B cell (primary cell): Measurements from ENCODE around the gene ITPR3. TPM values are rescaled to one million over a fixed set of nuclear protein-coding genes. Genes with fewer than 3 reads are reported as not detected.

ENCODE experiments used
- ATAC-seq: fragments of 200-7000 bp; cut with Tn5 transposase; one replicate; pipeline ENCODE4 v1.10.0; 2021; ENCODE audit warnings: low read depth, mild to moderate bottlenecking, moderate number of reproducible peaks, moderate library complexity
- CTCF ChIA-PET: fragments of 350-600 bp; sonication (Branson Sonifier 250); formaldehyde crosslinking; loops from one replicate; lab custom pipeline; 2021; ENCODE audit warnings: antibody characterized with exemption, inconsistent platforms; lab: Charles Lee
- POLR2A ChIA-PET: fragments of 350-600 bp; sonication (Branson Sonifier 250); formaldehyde crosslinking; loops from one replicate; lab custom pipeline; 2021; ENCODE audit warnings: antibody characterized with exemption; lab: Charles Lee
- DNase-seq: peaks from one replicate; pipeline ENCODE4 v3.0.0; 2013
- H2AFZ ChIP-seq: 2 replicates; pipeline ENCODE4 v1.6.1; 2012; ENCODE audit warnings: mild to moderate bottlenecking, low read depth, low read length; ENCODE audit not compliant: insufficient read depth, poor library complexity, severe bottlenecking
- H3K27ac ChIP-seq, 2 donors: 1 replicate in 1 of 2; 2 replicates in 1 of 2; pipeline ENCODE4 v1.5.1; 2012 to 2013; ENCODE audit warnings: low read length in 2 of 2, mild to moderate bottlenecking in 2 of 2, moderate library complexity in 1 of 2
- H3K27me3 ChIP-seq, 4 experiments: fragments of 200-600 bp in 1 of 4; sonication (generic) in 1 of 4; replicated peaks in 1 of 4; 1 replicate in 2 of 4; 2 replicates in 2 of 4; pipeline versions ENCODE4 v1.6.1 to v1.7.0; 2013 to 2016; ENCODE audit warnings: low read length in 3 of 4, mild to moderate bottlenecking in 2 of 4, mixed read lengths in 1 of 4, moderate library complexity in 1 of 4; ENCODE audit not compliant: insufficient read depth in 4 of 4, control insufficient read depth in 3 of 4; ENCODE audit errors: control extremely low read depth in 1 of 4
- H3K36me3 ChIP-seq, 2 experiments: replicated peaks in 1 of 2; 1 replicate in 1 of 2; 2 replicates in 1 of 2; pipeline versions ENCODE4 v1.6.1 to v1.7.1; 2013; ENCODE audit warnings: low read length in 1 of 2; ENCODE audit not compliant: insufficient read depth in 2 of 2, control insufficient read depth in 1 of 2; ENCODE audit errors: control extremely low read depth in 1 of 2, extremely low read depth in 1 of 2
- H3K4me1 ChIP-seq, 2 donors: fragments of 200-600 bp in 1 of 2; sonication (generic) in 1 of 2; 1 replicate in 1 of 2; 2 replicates in 1 of 2; pipeline versions ENCODE4 v1.5.1 to v1.6.1; 2013 to 2017; ENCODE audit warnings: low read length in 2 of 2; ENCODE audit not compliant: control insufficient read depth in 2 of 2, insufficient read depth in 2 of 2
- H3K4me2 ChIP-seq: replicated peaks from 2 replicates; pipeline ENCODE3; 2012; ENCODE audit warnings: mild to moderate bottlenecking, low read depth, low read length; ENCODE audit not compliant: poor library complexity, severe bottlenecking
- H3K4me3 ChIP-seq, 5 experiments: fragments of 200-600 bp in 1 of 5; sonication (generic) in 1 of 5; 1 replicate in 3 of 5; 2 replicates in 2 of 5; pipeline versions ENCODE4 v1.5.1 to v1.7.0; 2011 to 2016; ENCODE audit warnings: low read length in 4 of 5, mild to moderate bottlenecking in 4 of 5, low read depth in 2 of 5, control low read depth in 1 of 5, moderate library complexity in 1 of 5; ENCODE audit not compliant: insufficient read depth in 1 of 5; ENCODE audit errors: control extremely low read depth in 1 of 5, extremely low read depth in 1 of 5
- H3K79me2 ChIP-seq: fragments of 200-600 bp; sonication (generic); one replicate; pipeline ENCODE4 v1.6.0; 2016; ENCODE audit warnings: low read length; ENCODE audit not compliant: control insufficient read depth, insufficient read depth
- H3K9ac ChIP-seq: fragments of 200-600 bp; sonication (generic); 2 replicates; pipeline ENCODE4 v1.6.1; 2017; ENCODE audit warnings: mild to moderate bottlenecking, low read length, moderate library complexity
- H3K9me3 ChIP-seq, 3 donors: one replicate each; pipeline versions ENCODE4 v1.6.1 to v1.7.1; 2013; ENCODE audit warnings: low read length in 2 of 3; ENCODE audit not compliant: control insufficient read depth in 2 of 3, insufficient read depth in 1 of 3; ENCODE audit errors: control extremely low read depth in 1 of 3
- H4K20me1 ChIP-seq: 2 replicates; pipeline ENCODE4 v1.6.0; 2012; ENCODE audit warnings: mild to moderate bottlenecking, low read length; ENCODE audit not compliant: insufficient read depth, control insufficient read depth, poor library complexity, severe bottlenecking
- H3K27ac Mint-ChIP-seq: one replicate; pipeline ENCODE4 v1.8.0; 2021; ENCODE audit warnings: mixed read lengths
- H3K27me3 Mint-ChIP-seq: one replicate; pipeline ENCODE4 v1.8.0; 2021; ENCODE audit warnings: mixed read lengths
- H3K4me1 Mint-ChIP-seq: one replicate; pipeline ENCODE4 v1.8.0; 2021; ENCODE audit warnings: mixed read lengths
- H3K4me3 Mint-ChIP-seq: one replicate; pipeline ENCODE4 v1.8.0; 2021; ENCODE audit warnings: mixed read lengths
- H3K9me3 Mint-ChIP-seq: one replicate; pipeline ENCODE4 v1.8.0; 2022; ENCODE audit warnings: mixed read lengths; ENCODE audit not compliant: insufficient read depth
- EZH2 ChIP-seq: IDR thresholded peaks from 2 replicates; pipeline ENCODE4 v1.6.1; 2012; ENCODE audit warnings: borderline replicate concordance, low read depth, mild to moderate bottlenecking, moderate library complexity, low read length; ENCODE audit not compliant: insufficient read depth, poor library complexity, severe bottlenecking
- WGBS: methylation state at CpG from one replicate; pipeline ENCODE4 v1.1.5; 2013; ENCODE audit warnings: missing lambda C conversion rate; ENCODE audit not compliant: insufficient coverage; 5-methylcytosine and 5-hydroxymethylcytosine counted together
- intact Hi-C: fragments of 100-400 bp; cut with micrococcal nuclease; formaldehyde crosslinking; loops from one replicate; pipeline ENCODE4 v1.10.0; 2022
- polyA plus RNA-seq: library from polyadenylated mRNA; depleted of rRNA; stranded (reverse); fragments of >200 nt; gene quantifications from 2 replicates; pipeline ENCODE4 v1.2.3, GENCODE V29; 2012
- total RNA-seq, 2 donors: library from RNA; stranded (reverse); fragments of 120-200 nt in 1 of 2; gene quantifications; 1 replicate in 1 of 2; 2 replicates in 1 of 2; pipeline versions ENCODE4 v1.2.3 to v1.2.4, GENCODE V29; 2013 to 2022
- TF ChIP-seq, protein P1 (sequence below): fragments of 200-600 bp; IDR thresholded peaks from one replicate; pipeline ENCODE4 v1.8.0; 2022; ENCODE audit warnings: antibody characterized with exemption, mild to moderate bottlenecking

The ITPR3 gene
- total and polyA plus RNA-seq, 2 donors (not counting 1 experiment from before 2014, with no cell fraction given), result 61.9 to 67.6 TPM

DNA sequence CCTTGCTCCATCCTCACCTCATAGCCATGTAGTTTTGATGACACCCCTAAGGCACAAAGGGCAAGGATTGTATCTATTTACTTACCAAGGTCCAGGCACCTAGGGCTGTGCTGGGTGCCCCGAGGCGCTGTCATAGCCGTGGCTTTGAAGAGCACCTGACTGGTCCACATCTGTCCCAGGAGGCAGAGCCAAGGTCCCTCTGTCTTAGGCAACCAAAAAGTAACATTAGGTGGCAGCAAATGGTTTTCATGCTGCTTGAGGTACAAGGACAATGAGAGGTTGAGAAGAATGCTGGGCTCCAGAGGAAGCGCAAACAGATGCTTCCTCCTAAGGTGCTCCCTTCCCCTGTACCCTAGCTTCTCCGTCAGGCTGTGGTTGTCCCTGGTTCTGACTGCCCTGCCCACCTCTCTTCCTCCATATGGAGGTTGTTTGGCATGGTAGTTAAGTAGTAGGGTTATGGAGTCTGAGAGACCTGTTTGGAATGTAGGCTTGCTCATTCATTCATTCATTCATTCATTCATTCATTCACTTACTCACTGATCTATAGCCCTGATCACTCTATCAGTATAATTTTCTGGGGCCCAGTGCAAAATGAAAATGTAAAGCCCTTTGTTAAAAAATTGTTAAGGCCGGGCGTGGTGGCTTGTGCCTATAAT is 93.4 kb downstream of the ITPR3 start:
- 67% methylated on average over 5 of the region's 7 CpGs for WGBS
- intact Hi-C loops, result no loop called here
- H3K9me3 Mint-ChIP-seq, result no peaks in the 10 kb centered on the region
- Histone ChIP-seq H3K27ac (no peak overlapping the region), H3K27me3 (no peaks in the 10 kb centered on the region), H3K4me2 (no peak overlapping the region), H4K20me1 (no peaks in the 10 kb centered on the region), H2AFZ (no peak overlapping the region), H3K79me2 (peaks cover 15% of the 10 kb centered on the region), H3K4me3 (no peak overlapping the region), H3K4me1 (peaks cover 16 to 28% of the 10 kb centered on the region in 2 donors), H3K9ac (no peak overlapping the region), H3K9me3 (peaks cover 0 to 4% (median 0%) of the 10 kb centered on the region in 3 donors), H3K36me3 (peaks cover 1% of the 10 kb centered on the region in 2 experiments)
- peaks cover 4% of the 10 kb centered on the region for H3K27me3 Mint-ChIP-seq
- TF ChIP-seq, protein P1, sequence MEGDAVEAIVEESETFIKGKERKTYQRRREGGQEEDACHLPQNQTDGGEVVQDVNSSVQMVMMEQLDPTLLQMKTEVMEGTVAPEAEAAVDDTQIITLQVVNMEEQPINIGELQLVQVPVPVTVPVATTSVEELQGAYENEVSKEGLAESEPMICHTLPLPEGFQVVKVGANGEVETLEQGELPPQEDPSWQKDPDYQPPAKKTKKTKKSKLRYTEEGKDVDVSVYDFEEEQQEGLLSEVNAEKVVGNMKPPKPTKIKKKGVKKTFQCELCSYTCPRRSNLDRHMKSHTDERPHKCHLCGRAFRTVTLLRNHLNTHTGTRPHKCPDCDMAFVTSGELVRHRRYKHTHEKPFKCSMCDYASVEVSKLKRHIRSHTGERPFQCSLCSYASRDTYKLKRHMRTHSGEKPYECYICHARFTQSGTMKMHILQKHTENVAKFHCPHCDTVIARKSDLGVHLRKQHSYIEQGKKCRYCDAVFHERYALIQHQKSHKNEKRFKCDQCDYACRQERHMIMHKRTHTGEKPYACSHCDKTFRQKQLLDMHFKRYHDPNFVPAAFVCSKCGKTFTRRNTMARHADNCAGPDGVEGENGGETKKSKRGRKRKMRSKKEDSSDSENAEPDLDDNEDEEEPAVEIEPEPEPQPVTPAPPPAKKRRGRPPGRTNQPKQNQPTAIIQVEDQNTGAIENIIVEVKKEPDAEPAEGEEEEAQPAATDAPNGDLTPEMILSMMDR, result no peak
- no peak for TF ChIP-seq EZH2
- H3K27ac Mint-ChIP-seq, result no peak overlapping the region
- POLR2A ChIA-PET, result interaction anchor here (0.7 kb wide), 1 partner anchor 144 kb away, joined by 3 read pairs; no protein-coding TSS in a partner anchor
- H3K4me1 Mint-ChIP-seq, result peaks cover 32% of the 10 kb centered on the region
- CTCF ChIA-PET, result interaction anchor here (0.9 to 6.1 kb wide), 4 partner anchors 13 to 312 kb away, joined by 3 to 58 read pairs (median 13); no protein-coding TSS in a partner anchor
- ATAC-seq, result no peak
- DNase-seq, result peak; percentile 37
- H3K4me3 Mint-ChIP-seq, result no peak overlapping the region

DNA sequence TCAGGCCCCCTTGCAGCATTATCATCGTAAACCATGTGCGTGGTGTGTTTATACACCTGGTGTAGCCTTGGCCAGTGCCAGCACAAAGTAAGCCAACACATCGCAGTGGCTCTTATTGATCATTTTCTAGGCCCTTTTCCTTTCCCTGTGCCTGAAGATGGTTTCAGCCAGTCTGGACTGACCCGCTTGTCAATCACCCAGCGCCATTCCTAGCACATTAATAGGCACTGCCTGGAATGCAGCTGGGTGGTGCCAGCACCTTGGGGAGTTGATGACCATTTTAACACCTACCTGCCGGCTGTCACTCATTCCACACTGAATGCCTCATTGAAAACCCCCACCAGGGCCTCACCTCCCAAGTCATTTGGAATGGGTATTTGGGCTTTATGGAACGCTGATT is 95.3 kb downstream of the ITPR3 start:
- peaks cover 12 to 22% of the 10 kb centered on the region in 2 donors for H3K4me1 ChIP-seq
- no peak overlapping the region for H3K9ac ChIP-seq
- H4K20me1 ChIP-seq, result no peaks in the 10 kb centered on the region
- CTCF ChIA-PET, result interaction anchor here (0.7 to 4.3 kb wide), 4 partner anchors 22 to 312 kb away, joined by 3 to 23 read pairs (median 3); no protein-coding TSS in a partner anchor
- no peak overlapping the region for H3K27ac ChIP-seq
- H3K4me1 Mint-ChIP-seq, result peaks cover 28% of the 10 kb centered on the region
- ATAC-seq (no peak), DNase-seq (no peak)
- peaks cover 0 to 4% (median 0%) of the 10 kb centered on the region in 3 donors for H3K9me3 ChIP-seq
- WGBS, result 98% methylated on average over 5 of the region's 7 CpGs
- intact Hi-C loops, result no loop called here
- H3K4me2 ChIP-seq, result no peak overlapping the region
- H3K79me2 ChIP-seq, result no peaks in the 10 kb centered on the region
- POLR2A ChIA-PET, result no interaction called here
- H3K9me3 Mint-ChIP-seq, result no peaks in the 10 kb centered on the region
- H3K27me3 Mint-ChIP-seq, result peaks cover 5% of the 10 kb centered on the region
- no peaks in the 10 kb centered on the region for H3K27me3 ChIP-seq
- no peak overlapping the region for H2AFZ ChIP-seq
- H3K36me3 ChIP-seq, result no peaks in the 10 kb centered on the region
- H3K4me3 ChIP-seq, result no peak overlapping the region
- TF ChIP-seq, protein P1, result no peak
- no peak for TF ChIP-seq EZH2
- H3K4me3 Mint-ChIP-seq, result no peak overlapping the region
- no peak overlapping the region for H3K27ac Mint-ChIP-seq
